ENCODE measurements around the gene BACH2.
"Not testable (repeated sequence)": the region's sequence is repeated elsewhere in the genome, so short reads cannot be mapped to it uniquely, and the experiment has no call there.

Gene BACH2

DNA sequence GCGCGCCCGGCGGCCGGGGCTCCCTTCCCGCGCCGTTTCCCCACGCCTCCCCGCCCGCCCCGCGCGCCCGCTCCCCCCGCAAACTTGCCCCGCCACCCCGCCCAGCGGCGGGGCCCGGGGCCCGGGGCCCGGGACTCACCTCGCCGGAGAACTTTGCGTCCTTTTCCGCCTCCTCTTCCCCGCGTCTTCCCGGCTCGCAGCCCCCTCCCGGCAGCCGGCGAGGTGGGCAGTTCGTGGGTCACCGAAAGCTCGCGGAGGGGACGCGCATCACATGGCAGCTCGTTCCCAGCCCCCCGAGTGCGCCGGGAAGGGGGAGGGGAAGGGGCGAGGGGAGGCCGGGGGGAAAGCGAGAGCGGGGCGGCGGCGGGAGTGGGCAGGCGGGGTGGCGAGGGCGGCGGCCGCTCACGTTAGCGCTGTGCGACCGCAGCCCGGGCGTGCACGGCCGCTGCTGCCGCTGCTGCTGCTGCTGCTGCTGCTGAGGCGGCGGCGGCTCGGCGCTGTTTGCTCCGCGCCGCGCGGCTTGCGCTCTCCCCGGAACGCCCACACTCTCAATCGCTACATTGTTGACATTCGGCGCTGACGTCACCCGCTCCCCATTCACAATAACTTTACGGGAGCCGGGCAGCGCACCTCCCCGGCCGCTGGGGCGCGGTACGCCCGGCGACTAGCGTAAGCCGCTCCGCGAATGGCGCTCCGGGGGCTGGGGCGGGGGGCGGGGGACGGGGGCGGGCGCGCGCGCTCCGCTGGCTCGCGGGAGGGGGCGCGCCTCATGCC is at the start of gene BACH2:
Gene BACH2 (minus strand): TSS at position 503 of the 774 bp plus-strand sequence. CDS start 287,999 bp downstream, outside the sequence.
- DNase-seq = peak; percentile 92

- DNase-seq = no peak
These were observed 46.9 kb upstream of the BACH2 start for GRCh38 chr6:90343576-90343975.

DNA sequence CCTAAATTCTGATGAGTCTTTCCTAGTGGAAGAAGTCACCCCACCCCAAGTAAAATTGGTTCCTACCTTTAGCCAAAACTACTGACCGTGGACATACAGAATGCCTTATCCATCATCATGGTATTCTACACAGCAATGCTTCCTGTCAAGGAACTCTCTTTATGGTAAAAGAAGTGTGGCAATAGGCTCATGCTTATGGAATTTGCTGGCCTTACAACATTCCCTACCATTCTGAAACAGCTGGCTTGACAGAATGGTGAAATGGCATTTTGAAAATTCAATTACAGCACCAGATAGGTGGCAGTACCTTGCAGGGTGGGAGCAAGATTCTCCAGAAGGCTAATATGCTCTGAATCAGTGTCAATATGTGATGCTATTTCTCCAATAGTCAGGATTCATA is 41.8 kb upstream of the BACH2 start:
- DNase-seq = no peak

DNA sequence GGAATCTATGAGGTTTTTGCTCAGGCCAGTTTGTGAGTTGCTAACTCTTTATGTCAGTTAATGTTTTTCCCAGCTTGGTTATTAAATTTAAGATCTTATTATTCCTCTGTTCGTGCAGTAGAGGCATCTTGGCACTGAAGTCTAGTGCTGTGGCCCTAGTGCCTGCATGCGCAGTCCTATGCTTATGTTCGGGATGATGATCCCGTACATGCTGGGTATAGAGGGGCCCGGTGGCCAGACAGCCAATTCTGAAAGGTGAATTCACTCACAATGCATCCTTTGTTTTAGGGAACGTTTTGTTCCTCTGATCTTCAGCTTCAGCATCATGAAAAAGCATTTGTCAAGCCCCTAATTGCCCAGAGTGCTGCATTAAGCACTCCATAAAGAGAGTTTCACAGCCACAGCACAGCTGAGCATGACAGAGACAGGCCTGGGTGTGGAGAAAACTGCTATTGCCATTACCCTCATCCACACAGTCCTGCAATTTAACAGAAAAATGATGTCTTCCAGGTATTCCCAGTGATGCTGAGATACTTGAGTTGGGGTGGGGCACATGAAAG is 39.8 kb upstream of the BACH2 start:
- no peak for DNase-seq

DNA sequence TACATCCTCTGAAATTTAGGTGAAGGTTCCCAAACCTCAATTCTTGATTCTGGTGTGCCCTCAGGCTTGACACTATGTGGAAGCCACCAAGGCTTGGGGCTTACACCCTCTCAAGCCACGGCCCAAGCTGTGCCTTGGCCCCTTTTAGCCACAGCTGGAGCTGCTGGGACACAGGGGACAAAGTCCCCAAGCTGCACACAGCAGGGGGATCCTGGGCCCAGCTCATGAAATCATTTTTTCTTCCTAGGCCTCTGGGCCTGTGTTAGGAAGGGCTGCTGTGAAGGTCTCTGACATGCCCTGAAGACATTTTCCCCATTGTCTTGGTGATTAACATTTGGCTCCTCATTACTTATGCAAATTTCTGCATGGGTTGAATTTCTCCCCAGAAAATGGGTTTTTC is 37.3 kb upstream of the BACH2 start:
- no peak for DNase-seq

DNA sequence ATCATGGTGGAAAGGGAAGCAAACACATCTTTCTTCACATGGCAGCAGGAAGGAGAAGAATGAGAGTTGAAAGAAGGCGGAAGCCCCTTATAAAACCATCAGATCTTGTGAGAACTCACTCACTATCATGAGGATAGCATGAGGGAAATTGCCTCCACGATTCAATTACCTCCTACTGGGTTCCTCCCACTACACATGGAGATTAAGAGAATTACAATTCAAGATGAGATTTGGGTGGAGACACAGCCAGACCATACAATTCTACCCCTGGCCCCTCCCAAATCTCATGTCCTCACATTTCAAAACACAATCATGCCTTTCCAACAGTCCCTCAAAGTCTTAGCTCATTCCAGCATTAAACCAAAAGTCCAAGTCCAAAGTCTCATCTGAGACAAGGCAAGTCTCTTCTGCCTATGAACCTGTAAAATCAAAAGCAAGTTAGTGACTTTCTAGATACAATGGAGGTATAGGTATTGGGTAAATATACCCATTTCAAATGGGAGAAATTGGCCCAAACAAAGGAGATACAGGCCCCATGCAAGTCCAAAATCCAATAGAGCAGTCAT is 36.4 kb upstream of the BACH2 start:
- DNase-seq = not testable (repeated sequence)

- no peak for DNase-seq
These were observed 32.9 kb upstream of the BACH2 start for GRCh38 chr6:90329386-90330077.

- DNase-seq = no peak
These were observed 31.4 kb upstream of the BACH2 start for GRCh38 chr6:90328004-90328403.

DNA sequence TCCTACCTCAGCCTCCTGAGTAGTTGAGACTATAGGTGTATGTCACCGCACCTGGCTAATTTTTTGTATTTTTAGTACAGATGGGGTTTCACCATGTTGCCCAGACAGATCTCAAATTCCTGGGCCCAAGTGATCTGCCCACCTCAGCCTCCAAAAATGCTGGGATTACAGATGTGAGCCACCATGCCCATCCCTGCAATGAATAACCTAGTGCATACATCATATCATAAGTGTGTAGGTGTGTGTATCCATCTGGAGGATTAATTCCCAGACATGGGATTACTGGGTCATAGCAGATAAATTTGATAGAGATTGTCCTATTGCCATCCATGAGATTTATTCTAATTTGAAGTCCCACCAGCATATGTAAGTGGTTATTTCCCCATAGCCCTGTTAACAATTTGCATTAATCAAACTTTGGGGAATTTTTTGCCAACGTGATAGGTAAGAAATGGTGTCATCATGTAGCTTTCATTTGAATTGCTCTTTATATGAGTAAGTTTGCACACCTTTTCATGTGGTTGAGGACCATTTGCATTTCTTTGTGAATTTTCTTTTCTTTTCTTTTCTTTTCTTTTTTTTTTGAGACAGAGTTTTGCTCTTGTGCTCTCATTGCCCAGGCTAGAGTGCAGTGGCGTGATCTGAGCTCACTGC is 29.9 kb upstream of the BACH2 start:
- no peak for DNase-seq

GRCh38 chr6:90323706-90324105 is 27.1 kb upstream of the BACH2 start:
- DNase-seq = no peak

- no peak for DNase-seq
These were observed 26.4 kb upstream of the BACH2 start for GRCh38 chr6:90322976-90323474.

- DNase-seq = no peak
These were observed 23.5 kb upstream of the BACH2 start for GRCh38 chr6:90319979-90320685.

GRCh38 chr6:90319044-90319443 is 22.4 kb upstream of the BACH2 start:
- no peak for DNase-seq

GRCh38 chr6:90315986-90316385 is 19.3 kb upstream of the BACH2 start:
- no peak for DNase-seq

DNA sequence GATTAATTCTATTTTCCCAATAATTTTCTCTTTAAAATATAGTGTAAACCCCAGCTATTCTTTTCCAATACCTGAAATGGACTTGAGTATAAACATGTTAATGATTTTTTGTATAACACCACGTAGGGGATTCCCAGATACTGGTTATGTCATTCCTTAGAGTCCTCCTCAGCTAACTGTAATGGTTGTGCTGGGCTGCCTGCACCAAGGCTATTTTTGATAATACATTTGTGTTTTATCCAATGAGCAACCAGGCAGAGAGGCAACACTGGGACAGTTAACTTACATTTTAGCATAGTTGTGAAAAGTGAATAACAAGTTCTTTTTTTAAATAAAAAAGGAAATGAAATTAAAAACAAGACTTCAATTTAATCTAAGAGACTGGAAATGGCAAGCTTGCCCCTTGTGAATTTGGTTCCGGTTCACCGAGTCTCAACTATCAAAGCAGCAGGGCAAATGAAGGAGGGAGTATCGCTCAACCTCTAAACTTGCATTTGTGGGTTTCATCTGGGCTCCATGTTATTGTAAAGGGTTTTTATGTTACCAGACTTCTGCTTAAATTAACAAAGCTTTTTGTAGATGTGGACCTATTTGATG is 18.8 kb upstream of the BACH2 start:
- no peak for DNase-seq

DNA sequence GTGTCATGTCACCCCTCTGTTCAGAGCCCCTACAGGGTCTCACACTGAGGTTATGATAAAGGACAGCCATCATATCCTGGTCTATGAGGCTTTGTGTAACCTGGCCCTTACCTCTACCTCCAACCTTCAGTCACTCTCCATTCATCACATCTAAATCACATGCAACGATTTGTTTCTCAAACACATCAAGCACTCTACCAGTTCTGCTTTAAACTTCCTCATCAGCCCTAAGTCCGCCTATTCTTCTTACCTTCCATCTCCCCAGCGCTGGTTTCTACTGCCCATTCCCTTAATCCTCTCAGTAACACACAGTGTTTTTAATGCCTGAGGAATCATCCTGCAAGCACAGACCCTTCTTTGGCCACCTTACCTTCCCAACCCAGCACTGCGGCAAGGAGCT is 17.9 kb upstream of the BACH2 start:
- DNase-seq = no peak

GRCh38 chr6:90311569-90311968 is 14.9 kb upstream of the BACH2 start:
- no peak for DNase-seq

DNA sequence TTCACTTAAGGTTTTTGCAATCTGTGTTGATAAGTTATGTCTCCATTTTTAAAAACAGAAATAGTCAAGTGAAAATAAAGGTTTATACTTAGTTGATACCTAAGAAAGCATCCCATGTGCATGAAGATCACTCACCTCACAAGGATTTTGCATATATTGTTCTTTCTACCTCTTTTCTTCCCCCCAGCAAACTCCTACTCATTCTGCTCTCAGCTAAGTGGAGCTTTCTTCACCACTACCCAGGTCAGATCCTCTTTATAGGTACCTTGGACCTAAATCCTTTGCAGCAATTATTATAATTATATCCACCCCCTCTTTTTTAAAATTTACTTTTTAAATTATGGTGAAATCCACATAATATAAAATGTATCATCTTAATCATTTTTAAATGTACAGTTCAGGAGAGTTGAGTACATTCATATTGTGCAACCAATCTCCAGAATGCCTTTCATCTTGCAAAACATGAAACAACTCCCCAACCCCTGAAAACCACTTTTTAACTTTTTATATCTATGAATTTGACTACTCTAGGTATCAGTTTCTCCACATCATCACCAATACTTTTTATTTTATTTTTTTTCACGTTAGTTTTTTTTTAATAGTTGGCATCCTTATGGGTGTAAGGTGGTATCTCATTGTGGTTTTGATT is 9.3 kb upstream of the BACH2 start:
- no peak for DNase-seq

- no peak for DNase-seq
These were observed 7.7 kb upstream of the BACH2 start for GRCh38 chr6:90304308-90304707.

GRCh38 chr6:90303039-90303438 is 6.4 kb upstream of the BACH2 start:
- no peak for DNase-seq

- no peak for DNase-seq
These were observed 5.7 kb upstream of the BACH2 start for GRCh38 chr6:90302320-90302719.
